ENCODE measurements around the gene CCDC33. TPM values are rescaled to one million over a fixed set of nuclear protein-coding genes. Genes with fewer than 3 reads are reported as not detected.

The CCDC33 gene
- total RNA-seq, 1 experiment from 2014 or later = 10.6 TPM

GRCh38 chr15:74265046-74265639 is 29.0 kb downstream of the CCDC33 start (continued):
- peak; percentile 35; the same call in 1 of the 2 replicates for TF ChIP-seq E2F1 (CRISPR knock-in tag; IDR thresholded peaks at IDR 0.05)
- no peak for TF ChIP-seq ZNF396 (CRISPR knock-in tag; IDR thresholded peaks at IDR 0.05; ENCODE audit: borderline replicate concordance)
- TF ChIP-seq FOXP1 (CRISPR knock-in tag; IDR thresholded peaks at IDR 0.05; ENCODE audit: borderline replicate concordance) = peak; percentile 73
- TF ChIP-seq, protein P1, sequence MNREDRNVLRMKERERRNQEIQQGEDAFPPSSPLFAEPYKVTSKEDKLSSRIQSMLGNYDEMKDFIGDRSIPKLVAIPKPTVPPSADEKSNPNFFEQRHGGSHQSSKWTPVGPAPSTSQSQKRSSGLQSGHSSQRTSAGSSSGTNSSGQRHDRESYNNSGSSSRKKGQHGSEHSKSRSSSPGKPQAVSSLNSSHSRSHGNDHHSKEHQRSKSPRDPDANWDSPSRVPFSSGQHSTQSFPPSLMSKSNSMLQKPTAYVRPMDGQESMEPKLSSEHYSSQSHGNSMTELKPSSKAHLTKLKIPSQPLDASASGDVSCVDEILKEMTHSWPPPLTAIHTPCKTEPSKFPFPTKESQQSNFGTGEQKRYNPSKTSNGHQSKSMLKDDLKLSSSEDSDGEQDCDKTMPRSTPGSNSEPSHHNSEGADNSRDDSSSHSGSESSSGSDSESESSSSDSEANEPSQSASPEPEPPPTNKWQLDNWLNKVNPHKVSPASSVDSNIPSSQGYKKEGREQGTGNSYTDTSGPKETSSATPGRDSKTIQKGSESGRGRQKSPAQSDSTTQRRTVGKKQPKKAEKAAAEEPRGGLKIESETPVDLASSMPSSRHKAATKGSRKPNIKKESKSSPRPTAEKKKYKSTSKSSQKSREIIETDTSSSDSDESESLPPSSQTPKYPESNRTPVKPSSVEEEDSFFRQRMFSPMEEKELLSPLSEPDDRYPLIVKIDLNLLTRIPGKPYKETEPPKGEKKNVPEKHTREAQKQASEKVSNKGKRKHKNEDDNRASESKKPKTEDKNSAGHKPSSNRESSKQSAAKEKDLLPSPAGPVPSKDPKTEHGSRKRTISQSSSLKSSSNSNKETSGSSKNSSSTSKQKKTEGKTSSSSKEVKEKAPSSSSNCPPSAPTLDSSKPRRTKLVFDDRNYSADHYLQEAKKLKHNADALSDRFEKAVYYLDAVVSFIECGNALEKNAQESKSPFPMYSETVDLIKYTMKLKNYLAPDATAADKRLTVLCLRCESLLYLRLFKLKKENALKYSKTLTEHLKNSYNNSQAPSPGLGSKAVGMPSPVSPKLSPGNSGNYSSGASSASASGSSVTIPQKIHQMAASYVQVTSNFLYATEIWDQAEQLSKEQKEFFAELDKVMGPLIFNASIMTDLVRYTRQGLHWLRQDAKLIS (CRISPR knock-in tag; IDR thresholded peaks at IDR 0.05; ENCODE audit: borderline replicate concordance) = no peak
- TF ChIP-seq FOXJ3 (CRISPR knock-in tag; IDR thresholded peaks at IDR 0.05; ENCODE audit: borderline replicate concordance) = no peak
- 0 out of 2 replicates have a peak, but pooled peaks have one; percentile 62 for TF ChIP-seq ZNF138 (CRISPR knock-in tag; conservative IDR thresholded peaks at IDR 0.05)
- peak; percentile 58; the same call in 1 of the 2 replicates for TF ChIP-seq SP1 (CRISPR knock-in tag; conservative IDR thresholded peaks at IDR 0.05)
- peak; percentile 86 for TF ChIP-seq TEAD1 (CRISPR knock-in tag; IDR thresholded peaks at IDR 0.05)
- TF ChIP-seq, protein P2, sequence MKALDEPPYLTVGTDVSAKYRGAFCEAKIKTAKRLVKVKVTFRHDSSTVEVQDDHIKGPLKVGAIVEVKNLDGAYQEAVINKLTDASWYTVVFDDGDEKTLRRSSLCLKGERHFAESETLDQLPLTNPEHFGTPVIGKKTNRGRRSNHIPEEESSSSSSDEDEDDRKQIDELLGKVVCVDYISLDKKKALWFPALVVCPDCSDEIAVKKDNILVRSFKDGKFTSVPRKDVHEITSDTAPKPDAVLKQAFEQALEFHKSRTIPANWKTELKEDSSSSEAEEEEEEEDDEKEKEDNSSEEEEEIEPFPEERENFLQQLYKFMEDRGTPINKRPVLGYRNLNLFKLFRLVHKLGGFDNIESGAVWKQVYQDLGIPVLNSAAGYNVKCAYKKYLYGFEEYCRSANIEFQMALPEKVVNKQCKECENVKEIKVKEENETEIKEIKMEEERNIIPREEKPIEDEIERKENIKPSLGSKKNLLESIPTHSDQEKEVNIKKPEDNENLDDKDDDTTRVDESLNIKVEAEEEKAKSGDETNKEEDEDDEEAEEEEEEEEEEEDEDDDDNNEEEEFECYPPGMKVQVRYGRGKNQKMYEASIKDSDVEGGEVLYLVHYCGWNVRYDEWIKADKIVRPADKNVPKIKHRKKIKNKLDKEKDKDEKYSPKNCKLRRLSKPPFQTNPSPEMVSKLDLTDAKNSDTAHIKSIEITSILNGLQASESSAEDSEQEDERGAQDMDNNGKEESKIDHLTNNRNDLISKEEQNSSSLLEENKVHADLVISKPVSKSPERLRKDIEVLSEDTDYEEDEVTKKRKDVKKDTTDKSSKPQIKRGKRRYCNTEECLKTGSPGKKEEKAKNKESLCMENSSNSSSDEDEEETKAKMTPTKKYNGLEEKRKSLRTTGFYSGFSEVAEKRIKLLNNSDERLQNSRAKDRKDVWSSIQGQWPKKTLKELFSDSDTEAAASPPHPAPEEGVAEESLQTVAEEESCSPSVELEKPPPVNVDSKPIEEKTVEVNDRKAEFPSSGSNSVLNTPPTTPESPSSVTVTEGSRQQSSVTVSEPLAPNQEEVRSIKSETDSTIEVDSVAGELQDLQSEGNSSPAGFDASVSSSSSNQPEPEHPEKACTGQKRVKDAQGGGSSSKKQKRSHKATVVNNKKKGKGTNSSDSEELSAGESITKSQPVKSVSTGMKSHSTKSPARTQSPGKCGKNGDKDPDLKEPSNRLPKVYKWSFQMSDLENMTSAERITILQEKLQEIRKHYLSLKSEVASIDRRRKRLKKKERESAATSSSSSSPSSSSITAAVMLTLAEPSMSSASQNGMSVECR (CRISPR knock-in tag; IDR thresholded peaks at IDR 0.05; ENCODE audit: borderline replicate concordance) = 0 out of 2 replicates have a peak, but pooled peaks have one; percentile 79
- TF ChIP-seq SMAD4 (CRISPR knock-in tag; IDR thresholded peaks at IDR 0.05) = peak; percentile 67; the same call in 1 of the 2 replicates
- TF ChIP-seq NR2C2 (CRISPR knock-in tag; IDR thresholded peaks at IDR 0.05) = no peak
- no peak for TF ChIP-seq ZBTB21 (CRISPR knock-in tag; IDR thresholded peaks at IDR 0.05; ENCODE audit: borderline replicate concordance)
- no peak for TF ChIP-seq ATF3 (CRISPR knock-in tag; conservative IDR thresholded peaks at IDR 0.05)
- no peak for TF ChIP-seq ERG (CRISPR knock-in tag; IDR thresholded peaks at IDR 0.05)
- TF ChIP-seq RORB (CRISPR knock-in tag; IDR thresholded peaks at IDR 0.05) = no peak
- TF ChIP-seq CREM (CRISPR knock-in tag; IDR thresholded peaks at IDR 0.05) = peak; percentile 63; the same call in 1 of the 2 replicates
- TF ChIP-seq FOXK1 (CRISPR knock-in tag; IDR thresholded peaks at IDR 0.05) = peak; percentile 88

All from WTC11 (cell line).